GM12864 (cell line): ENCODE results near the gene COG1.

ENCODE experiments used
- DNase-seq: peaks from one replicate; pipeline ENCODE4 v3.0.0-alpha.2; 2011; ENCODE audit warnings: low read depth
- H3K4me3 ChIP-seq: 2 replicates; pipeline ENCODE4 v1.5.1; 2011; ENCODE audit warnings: mild to moderate bottlenecking, low read depth, low read length, control low read depth
- TF ChIP-seq, protein P1 (sequence below): IDR thresholded peaks from 2 replicates; pipeline ENCODE4 v1.5.1; 2011; ENCODE audit warnings: low read depth, mild to moderate bottlenecking, moderate library complexity, low read length, control low read depth, inconsistent platforms; ENCODE audit errors: missing control alignments

Gene COG1

DNA sequence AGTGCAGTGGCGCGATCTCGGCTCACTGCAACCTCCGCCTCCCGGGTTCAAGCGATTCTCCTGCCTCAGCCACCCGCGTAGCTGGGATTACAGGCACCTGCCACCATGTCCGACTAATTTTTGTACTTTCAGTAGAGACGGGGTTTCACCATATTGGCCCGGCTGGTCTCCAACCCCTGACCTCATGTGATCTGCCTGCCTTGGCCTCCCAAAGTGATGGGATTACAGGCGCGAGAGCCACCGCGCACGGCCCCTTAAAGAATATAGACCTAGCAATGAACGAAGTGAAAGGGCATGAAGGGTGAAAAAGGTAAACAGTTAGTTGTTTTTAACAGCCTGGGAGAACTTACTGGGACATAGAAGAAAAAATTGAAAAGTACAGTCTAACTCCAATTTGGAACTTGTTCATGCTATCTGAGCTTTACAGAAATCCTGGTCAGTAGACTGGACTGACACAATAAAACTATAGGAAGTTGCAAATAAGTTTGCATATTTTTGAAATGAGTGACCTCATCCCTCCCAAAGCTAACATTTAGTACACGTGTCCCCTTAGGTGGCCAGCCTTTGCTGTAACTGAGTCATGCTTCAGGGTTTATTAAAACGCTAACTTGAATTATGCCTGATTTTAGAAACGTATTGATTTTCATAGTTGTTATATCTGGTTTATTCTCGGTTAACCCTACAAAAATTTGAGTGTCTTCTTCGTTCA is 1.8 kb downstream of the COG1 start:
- TF ChIP-seq, protein P1, sequence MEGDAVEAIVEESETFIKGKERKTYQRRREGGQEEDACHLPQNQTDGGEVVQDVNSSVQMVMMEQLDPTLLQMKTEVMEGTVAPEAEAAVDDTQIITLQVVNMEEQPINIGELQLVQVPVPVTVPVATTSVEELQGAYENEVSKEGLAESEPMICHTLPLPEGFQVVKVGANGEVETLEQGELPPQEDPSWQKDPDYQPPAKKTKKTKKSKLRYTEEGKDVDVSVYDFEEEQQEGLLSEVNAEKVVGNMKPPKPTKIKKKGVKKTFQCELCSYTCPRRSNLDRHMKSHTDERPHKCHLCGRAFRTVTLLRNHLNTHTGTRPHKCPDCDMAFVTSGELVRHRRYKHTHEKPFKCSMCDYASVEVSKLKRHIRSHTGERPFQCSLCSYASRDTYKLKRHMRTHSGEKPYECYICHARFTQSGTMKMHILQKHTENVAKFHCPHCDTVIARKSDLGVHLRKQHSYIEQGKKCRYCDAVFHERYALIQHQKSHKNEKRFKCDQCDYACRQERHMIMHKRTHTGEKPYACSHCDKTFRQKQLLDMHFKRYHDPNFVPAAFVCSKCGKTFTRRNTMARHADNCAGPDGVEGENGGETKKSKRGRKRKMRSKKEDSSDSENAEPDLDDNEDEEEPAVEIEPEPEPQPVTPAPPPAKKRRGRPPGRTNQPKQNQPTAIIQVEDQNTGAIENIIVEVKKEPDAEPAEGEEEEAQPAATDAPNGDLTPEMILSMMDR: no peak
- no peak for DNase-seq
- H3K4me3 ChIP-seq: no peak overlapping the region

- H3K4me3 ChIP-seq: no peak overlapping the region
- no peak for DNase-seq
- TF ChIP-seq, protein P1: no peak
Measured at GRCh38 chr17:73196500-73196899, 3.6 kb downstream of the COG1 start.

- DNase-seq: no peak
- no peak overlapping the region for H3K4me3 ChIP-seq
- TF ChIP-seq, protein P1: no peak
Measured at GRCh38 chr17:73197161-73197560, 4.3 kb downstream of the COG1 start.

DNA sequence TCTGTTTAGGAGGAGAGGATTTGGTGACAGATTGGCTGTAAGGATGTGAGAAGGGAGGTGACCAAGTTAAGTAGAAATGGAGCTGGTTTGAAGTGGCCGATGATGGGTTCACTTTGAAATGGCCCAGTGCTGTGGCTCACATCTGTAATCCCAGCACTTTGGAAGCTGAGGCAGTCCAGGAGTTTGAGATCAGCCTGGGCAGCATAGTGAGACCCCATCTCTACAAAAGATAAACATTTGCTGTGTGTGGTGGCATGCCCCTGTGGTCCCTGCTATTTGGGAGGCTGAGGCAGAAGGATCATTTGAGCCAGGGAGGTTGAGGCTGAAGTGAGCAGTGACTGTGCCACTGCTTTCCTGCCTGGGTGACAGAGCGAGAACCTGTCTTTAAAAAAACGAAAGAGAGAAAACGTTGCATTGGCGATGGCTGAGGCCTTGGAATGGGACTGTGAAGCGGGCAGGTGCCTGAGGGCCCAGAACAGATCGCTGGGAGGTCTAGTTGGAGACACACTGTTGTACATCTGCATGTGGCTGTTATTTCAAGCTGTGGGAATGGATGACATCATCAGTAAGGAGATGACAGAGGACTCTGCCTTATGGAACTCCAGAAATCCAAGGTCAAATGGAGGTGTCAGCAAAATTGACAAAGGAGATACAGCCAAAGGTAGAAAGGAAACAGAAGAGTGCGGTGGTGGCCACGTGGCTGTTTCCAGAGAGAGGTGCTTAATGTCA is 5.5 kb downstream of the COG1 start:
- DNase-seq: no peak
- H3K4me3 ChIP-seq: no peak overlapping the region
- TF ChIP-seq, protein P1: no peak

DNA sequence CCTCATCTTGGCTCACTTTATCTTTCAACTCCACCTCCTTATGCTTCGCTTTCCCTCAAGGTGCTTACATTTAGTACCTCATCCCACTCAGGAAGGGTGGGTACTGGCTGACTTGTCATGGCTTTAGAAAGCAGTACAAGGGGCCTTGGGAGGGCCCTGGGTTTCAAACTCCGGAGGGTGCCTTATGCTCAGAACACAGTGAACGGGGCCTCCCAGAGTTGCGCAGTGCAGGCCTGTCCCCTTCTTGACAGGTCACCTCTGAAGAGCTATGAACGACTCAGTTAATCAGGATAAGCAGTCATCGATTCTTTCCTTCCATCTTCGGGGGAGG is 6.0 kb downstream of the COG1 start:
- TF ChIP-seq, protein P1: no peak
- no peak overlapping the region for H3K4me3 ChIP-seq

GRCh38 chr17:73199751-73200317 is 7.0 kb downstream of the COG1 start:
- DNase-seq: no peak
- TF ChIP-seq, protein P1: no peak
- H3K4me3 ChIP-seq: no peak overlapping the region

More for the DNA sequence above, 6.0 kb downstream of the COG1 start:
- DNase-seq: no peak
